Aorta (tissue), 5 donors: ENCODE results near the gene C10orf67. TPM values are rescaled to one million over a fixed set of nuclear protein-coding genes. Genes with fewer than 3 reads are reported as not detected.

Experiments used
- ATAC-seq: fragments of 200-7000 bp; cut with Tn5 transposase; one replicate; pipeline ENCODE4 v1.9.1; 2022; ENCODE audit warnings: moderate library complexity; ENCODE audit not compliant: low FRiP score
- DNase-seq, 2 donors: peaks; one replicate each; pipeline ENCODE4 v3.0.0-alpha.2; 2020
- H3K27ac ChIP-seq, 2 donors: one replicate each; pipeline ENCODE4 v1.5.1; 2013; ENCODE audit warnings: low read length in 2 of 2, mild to moderate bottlenecking in 2 of 2, moderate library complexity in 2 of 2, control low read depth in 1 of 2, inconsistent platforms in 1 of 2, low read depth in 1 of 2
- H3K27me3 ChIP-seq, 2 donors: one replicate each; pipeline ENCODE4 v1.6.1; 2013; ENCODE audit warnings: control low read depth in 1 of 2, low read length in 1 of 2, mild to moderate bottlenecking in 1 of 2, moderate library complexity in 1 of 2; ENCODE audit not compliant: insufficient read depth in 2 of 2, control insufficient read depth in 1 of 2
- H3K36me3 ChIP-seq, 2 donors: one replicate each; pipeline ENCODE4 v1.6.1; 2013; ENCODE audit warnings: control low read depth in 1 of 2, low read length in 1 of 2, mild to moderate bottlenecking in 1 of 2; ENCODE audit not compliant: insufficient read depth in 2 of 2, control insufficient read depth in 1 of 2
- H3K4me1 ChIP-seq, 2 donors: one replicate each; pipeline ENCODE4 v1.6.1; 2013; ENCODE audit warnings: low read length in 2 of 2, control low read depth in 1 of 2, mild to moderate bottlenecking in 1 of 2, moderate library complexity in 1 of 2; ENCODE audit not compliant: insufficient read depth in 2 of 2, control insufficient read depth in 1 of 2
- H3K4me3 ChIP-seq, 2 donors: one replicate each; pipeline ENCODE4 v1.5.1; 2013; ENCODE audit warnings: low read length in 2 of 2, control low read depth in 1 of 2, mild to moderate bottlenecking in 1 of 2
- H3K9me3 ChIP-seq: one replicate; pipeline ENCODE4 v1.6.1; 2013; ENCODE audit warnings: mild to moderate bottlenecking, low read length; ENCODE audit not compliant: control insufficient read depth
- WGBS, 2 donors: extraction: QIAGEN DNeasy Blood & Tissue Kit; methylation state at CpG; one replicate each; pipeline ENCODE4 v1.1.7; 2013; 5-methylcytosine and 5-hydroxymethylcytosine counted together
- intact Hi-C, 2 donors: fragments of 100-400 bp; cut with DNase I; formaldehyde crosslinking; loops; one replicate each; pipeline versions ENCODE4 v1.14.2 to v1.15.0; 2022
- polyA plus RNA-seq, 2 donors: library from polyadenylated mRNA; stranded (reverse); fragments of 200-250 nt; gene quantifications; one replicate each; pipeline ENCODE4 v1.2.3, GENCODE V29; 2013
- total RNA-seq, 2 donors: library from RNA; stranded (reverse); fragmentation: NEBNext Ultra II Directional; extraction: Animal tissue kit (Norgen Biotek cat#: 25700); gene quantifications; one replicate each; pipeline ENCODE4 v1.2.1, GENCODE V29; 2021
- donor health status: healthy with polysubstance abuse.
- donor health status: Bipolar disorder and iron deficiency.
- donor health status: DM: no; HTN: no; CAD: no.
- donor health status: DM: no; HTN: no; CAD: no.
- donor health status: DM: yes; HTN: yes; CAD: no.

Gene C10orf67
- total and polyA plus RNA-seq, 4 donors, result not detected

DNA sequence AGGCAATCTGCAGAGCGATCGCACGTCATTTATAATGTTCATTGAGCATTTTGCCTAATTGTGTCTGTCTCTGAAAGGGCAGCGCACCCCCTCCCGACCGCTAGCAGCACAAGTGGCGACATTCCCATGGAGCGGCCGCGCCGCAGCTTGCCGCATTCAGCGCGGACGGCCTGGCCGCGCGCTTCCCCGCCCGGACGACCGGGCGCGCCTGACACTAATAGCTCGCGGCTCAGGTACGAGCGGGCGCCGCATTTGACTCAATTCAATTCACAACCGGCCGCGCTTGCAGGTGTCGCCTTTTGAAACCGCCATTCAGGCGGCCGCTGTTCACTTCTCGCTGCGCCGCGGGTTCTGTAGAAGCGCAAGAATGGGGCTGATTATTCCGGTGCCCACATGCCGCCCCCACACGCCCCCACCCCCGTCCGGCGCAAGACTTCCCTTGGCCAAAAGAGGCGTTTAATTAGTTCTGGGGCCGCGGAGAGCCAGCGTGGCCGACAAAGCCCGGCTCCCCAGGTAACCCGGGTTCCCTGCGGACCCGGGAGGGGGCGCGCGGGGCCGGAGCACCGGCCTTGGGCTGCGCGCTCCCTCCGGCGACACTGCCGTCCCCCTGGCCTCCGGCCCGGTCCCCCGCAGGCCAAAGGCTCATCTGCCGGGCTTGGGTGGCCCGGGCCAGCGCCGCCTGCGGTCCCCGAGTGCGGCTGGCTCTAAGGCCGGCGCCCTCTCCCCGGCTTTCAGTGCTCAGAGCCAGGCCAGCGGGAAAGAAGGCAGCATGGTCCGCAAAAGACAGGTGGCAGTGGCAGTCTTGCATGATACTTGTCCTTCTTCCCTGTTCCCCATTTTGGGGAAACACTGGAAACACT lies 171.2 kb downstream of the C10orf67 start:
- WGBS, 2 donors, result 1% methylated on average over 80 to 82 of the region's 82 CpGs
- no peak for ATAC-seq

DNA sequence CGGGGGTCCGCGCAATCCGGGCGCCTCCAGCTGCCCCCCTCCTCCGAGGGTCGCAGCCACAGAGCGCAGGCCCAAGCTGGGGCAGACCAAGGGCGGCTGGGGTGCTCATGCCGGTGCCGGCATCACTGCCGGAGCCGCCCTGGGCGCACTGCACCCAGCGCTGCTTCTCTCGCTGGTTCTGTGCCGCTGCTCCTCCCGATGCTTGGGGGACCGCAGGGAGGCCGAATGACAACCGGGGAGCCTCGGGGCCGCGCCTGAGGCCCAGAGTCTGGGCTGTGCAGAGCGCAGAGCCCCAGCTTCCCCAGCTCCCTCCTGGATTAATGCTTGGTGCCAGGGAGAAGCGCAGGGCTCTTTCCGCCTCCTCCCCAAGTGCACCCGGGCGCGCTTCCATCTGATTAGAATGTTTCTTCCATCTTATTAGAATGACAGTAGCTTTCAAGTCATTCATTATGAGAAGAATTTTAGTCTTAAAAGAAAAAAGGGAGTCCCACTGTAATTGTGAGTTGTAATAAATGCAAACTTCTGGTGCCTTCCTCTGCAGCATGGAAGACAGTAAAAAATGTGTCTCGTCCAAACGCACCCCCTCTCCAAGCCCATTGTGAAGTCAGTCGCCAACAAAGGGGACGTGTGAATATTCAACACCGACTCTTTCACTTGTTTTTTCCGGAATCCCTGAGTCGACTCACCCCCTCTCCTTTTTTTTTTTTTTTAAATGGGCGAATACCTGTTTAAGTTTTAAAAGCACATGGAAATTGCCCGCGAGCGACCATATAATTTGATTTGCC lies 172.0 kb downstream of the C10orf67 start:
- H3K27me3 ChIP-seq, result peaks cover 0 to 1% of the 10 kb centered on the region in 2 donors
- peaks cover 4% of the 10 kb centered on the region for H3K9me3 ChIP-seq
- H3K36me3 ChIP-seq, result no peaks in the 10 kb centered on the region
- no peaks in the 10 kb centered on the region for H3K4me1 ChIP-seq
- intact Hi-C loops, result no loop called here
- no peak overlapping the region for H3K27ac ChIP-seq
- H3K4me3 ChIP-seq, result no peak overlapping the region
- 0 to 2% methylated on average over 39 to 41 of the region's 41 CpGs for WGBS, 2 donors
- ATAC-seq (no peak), DNase-seq (no peak)

More for the DNA sequence above, 171.2 kb downstream of the C10orf67 start:
- DNase-seq, result no peak
- Histone ChIP-seq H3K27me3 (peaks cover 0 to 1% of the 10 kb centered on the region in 2 donors), H3K4me1 (no peaks in the 10 kb centered on the region), H3K9me3 (peaks cover 4% of the 10 kb centered on the region), H3K27ac (no peak overlapping the region), H3K4me3 (no peak overlapping the region), H3K36me3 (no peaks in the 10 kb centered on the region)
- intact Hi-C loops, result loop anchor here in 1 of 2 donors (2.0 kb wide), 1 partner anchor 39 kb away; no protein-coding TSS in a partner anchor

DNA sequence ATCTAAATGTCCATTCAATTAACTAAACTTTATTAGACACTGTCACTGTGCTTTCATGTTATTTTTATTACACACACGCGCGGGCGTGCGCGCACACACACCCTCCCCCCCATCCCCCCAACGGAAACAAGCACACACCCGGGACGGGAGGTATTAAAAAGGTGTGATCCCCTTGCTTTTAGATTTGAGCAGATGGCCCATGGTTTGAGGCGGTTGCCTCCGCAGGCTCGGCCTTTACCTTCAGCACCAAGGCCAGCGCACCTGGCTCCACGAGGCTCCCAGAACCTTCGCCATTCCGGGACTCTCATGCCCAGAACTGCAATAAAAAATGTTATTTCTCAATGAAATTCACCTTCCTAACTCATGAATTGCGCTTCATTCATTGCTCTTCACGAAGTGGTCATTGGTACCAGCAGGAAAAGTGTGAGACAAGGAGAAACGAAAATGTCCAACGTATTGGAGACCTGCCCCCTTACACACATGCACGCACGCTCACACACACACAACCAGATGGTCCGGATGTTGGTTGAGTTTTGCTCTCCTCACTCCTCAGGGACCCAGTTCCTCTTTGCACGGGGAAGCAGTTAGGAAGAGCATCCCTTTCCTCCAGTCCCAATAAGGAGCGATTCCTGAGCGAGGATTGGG lies 173.2 kb downstream of the C10orf67 start:
- H3K36me3 ChIP-seq, result no peaks in the 10 kb centered on the region
- no peak overlapping the region for H3K27ac ChIP-seq
- 8 to 9% methylated on average over 26 of the region's 26 CpGs for WGBS, 2 donors
- peaks cover 0 to 1% of the 10 kb centered on the region in 2 donors for H3K27me3 ChIP-seq
- ATAC-seq (no peak), DNase-seq (no peak)
- intact Hi-C loops, result no loop called here
- peaks cover 4% of the 10 kb centered on the region for H3K9me3 ChIP-seq
- no peaks in the 10 kb centered on the region for H3K4me1 ChIP-seq
- no peak overlapping the region for H3K4me3 ChIP-seq

GRCh38 chr10:23158370-23158769 lies 186.2 kb downstream of the C10orf67 start:
- 4 to 5% methylated on average over 5 of the region's 5 CpGs for WGBS, 2 donors
- Histone ChIP-seq H3K9me3 (no peaks in the 10 kb centered on the region), H3K36me3 (no peaks in the 10 kb centered on the region), H3K27ac (no peak overlapping the region), H3K4me1 (no peaks in the 10 kb centered on the region), H3K4me3 (no peak overlapping the region), H3K27me3 (no peaks in the 10 kb centered on the region)
- no peak for ATAC-seq
- intact Hi-C loops, result no loop called here
- DNase-seq, result no peak

- Histone ChIP-seq H3K4me3 (no peak overlapping the region), H3K36me3 (no peaks in the 10 kb centered on the region), H3K27me3 (no peaks in the 10 kb centered on the region), H3K27ac (no peak overlapping the region), H3K4me1 (no peaks in the 10 kb centered on the region), H3K9me3 (no peaks in the 10 kb centered on the region)
- 37 to 39% methylated on average over 12 of the region's 12 CpGs for WGBS, 2 donors
- ATAC-seq, result no peak
- no peak for DNase-seq
- intact Hi-C loops, result no loop called here
Observed at GRCh38 chr10:23157691-23158369, 186.8 kb downstream of the C10orf67 start.

- Histone ChIP-seq H3K36me3 (no peaks in the 10 kb centered on the region), H3K27me3 (no peaks in the 10 kb centered on the region), H3K27ac (no peak overlapping the region), H3K4me1 (no peaks in the 10 kb centered on the region), H3K9me3 (no peaks in the 10 kb centered on the region), H3K4me3 (no peak overlapping the region)
- intact Hi-C loops, result no loop called here
- no peak for ATAC-seq
- DNase-seq, result no peak
- 41 to 47% methylated on average over 14 of the region's 14 CpGs for WGBS, 2 donors
Observed at GRCh38 chr10:23157239-23157681, 187.3 kb downstream of the C10orf67 start.

DNA sequence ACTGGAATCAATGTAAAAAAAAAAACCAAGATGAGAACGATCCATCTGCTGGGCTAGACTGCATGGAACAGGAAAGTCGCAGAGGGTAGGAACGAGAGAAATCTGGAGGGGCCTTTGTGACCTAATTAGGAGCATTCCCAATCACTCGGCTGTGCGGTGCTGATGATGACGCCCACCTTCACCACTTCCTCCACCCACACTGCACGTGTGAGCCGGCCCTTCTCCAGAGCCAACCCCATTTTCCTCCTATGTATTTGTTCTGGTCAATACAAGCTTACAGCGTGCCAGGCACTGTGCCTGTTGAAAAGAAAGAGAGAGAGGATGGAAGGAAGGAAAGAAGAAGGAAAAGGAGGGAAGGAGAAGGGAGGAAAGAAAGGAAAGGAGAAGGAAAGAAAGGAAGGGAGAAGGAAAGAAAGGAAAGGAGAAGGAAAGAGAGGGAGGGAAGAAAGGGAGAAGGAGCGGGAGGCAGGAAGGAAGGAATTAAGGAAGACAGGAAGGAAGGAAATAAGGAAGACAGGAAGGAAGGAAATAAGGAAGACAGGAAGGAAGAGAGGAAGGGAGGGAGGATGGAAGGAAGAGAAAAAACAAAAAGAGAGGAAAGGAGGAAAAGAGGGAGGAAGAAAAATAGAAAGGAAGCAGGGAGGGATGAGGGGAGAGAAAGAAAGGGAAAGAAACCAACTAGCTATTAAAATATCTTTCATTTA lies 188.0 kb downstream of the C10orf67 start:
- intact Hi-C loops, result no loop called here
- 68 to 71% methylated on average over 10 of the region's 10 CpGs for WGBS, 2 donors
- no peak for DNase-seq

GRCh38 chr10:23155169-23155568 lies 189.4 kb downstream of the C10orf67 start:
- no peaks in the 10 kb centered on the region for H3K4me1 ChIP-seq
- no peaks in the 10 kb centered on the region for H3K9me3 ChIP-seq
- WGBS, 2 donors, result 78 to 79% methylated on average over 7 of the region's 7 CpGs
- intact Hi-C loops, result no loop called here
- H3K27ac ChIP-seq, result no peak overlapping the region
- ATAC-seq, result no peak
- H3K4me3 ChIP-seq, result no peak overlapping the region
- DNase-seq, result no peak
- H3K27me3 ChIP-seq, result no peaks in the 10 kb centered on the region
- H3K36me3 ChIP-seq, result no peaks in the 10 kb centered on the region

More for the DNA sequence above, 188.0 kb downstream of the C10orf67 start:
- no peaks in the 10 kb centered on the region for H3K36me3 ChIP-seq
- no peaks in the 10 kb centered on the region for H3K4me1 ChIP-seq
- no peak for ATAC-seq
- H3K27ac ChIP-seq, result no peak overlapping the region
- H3K9me3 ChIP-seq, result no peaks in the 10 kb centered on the region
- no peak overlapping the region for H3K4me3 ChIP-seq
- no peaks in the 10 kb centered on the region for H3K27me3 ChIP-seq
